Activated CD4-positive, alpha-beta T cell treated with anti-CD3 and anti-CD28 coated beads, Interleukin-10, Interleukin-2, amounts not matched to agents 100 ng/mL and 50 ng/mL, durations not matched to agents 16 hours and 8 hours (primary cell): ENCODE measurements around the gene TMEM87B.
"Not testable (repeated sequence)": the region's sequence is repeated elsewhere in the genome, so short reads cannot be mapped to it uniquely, and the experiment has no call there.

ENCODE experiments used
- DNase-seq: peaks from one replicate; pipeline ENCODE4 v3.0.0-alpha.2; 2020

Gene TMEM87B

DNA sequence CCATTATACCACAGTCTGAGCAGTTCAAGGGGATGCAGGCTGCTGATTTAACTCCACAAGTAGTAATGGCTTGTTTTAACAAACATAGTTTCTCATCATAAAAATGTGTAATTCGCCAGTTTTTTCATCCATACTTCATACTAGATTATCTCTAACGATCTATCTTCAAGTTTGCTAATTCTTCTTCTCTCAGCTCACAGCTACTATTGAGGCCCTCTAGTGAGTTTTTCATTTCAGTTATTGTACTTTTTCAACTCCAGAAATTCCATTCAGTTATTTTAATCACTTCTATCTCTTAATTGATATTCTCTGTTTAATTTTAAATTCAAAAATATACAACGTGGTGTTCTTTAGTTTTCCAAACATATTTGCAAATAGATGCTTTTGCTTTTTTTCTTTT, 20.1 kb upstream of the TMEM87B start:
- DNase-seq = no peak

DNA sequence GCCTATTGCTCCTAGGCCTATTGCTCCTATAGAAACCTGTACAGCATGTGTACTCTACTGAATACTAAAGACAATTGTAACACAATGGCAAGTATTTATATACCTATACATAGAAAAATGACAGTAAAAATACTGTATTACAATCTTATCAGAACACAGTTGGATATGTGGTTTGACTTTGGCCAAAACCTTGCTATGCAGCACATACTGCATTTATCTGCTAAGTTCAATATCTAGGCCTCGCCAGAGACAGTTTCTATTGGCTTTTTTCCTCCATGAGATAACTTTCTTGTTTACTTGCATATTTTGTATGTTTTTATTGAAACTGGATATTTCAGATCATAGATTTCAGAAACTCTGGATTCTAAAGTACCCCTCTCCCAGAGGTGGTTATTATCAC, 19.3 kb upstream of the TMEM87B start:
- no peak for DNase-seq

DNA sequence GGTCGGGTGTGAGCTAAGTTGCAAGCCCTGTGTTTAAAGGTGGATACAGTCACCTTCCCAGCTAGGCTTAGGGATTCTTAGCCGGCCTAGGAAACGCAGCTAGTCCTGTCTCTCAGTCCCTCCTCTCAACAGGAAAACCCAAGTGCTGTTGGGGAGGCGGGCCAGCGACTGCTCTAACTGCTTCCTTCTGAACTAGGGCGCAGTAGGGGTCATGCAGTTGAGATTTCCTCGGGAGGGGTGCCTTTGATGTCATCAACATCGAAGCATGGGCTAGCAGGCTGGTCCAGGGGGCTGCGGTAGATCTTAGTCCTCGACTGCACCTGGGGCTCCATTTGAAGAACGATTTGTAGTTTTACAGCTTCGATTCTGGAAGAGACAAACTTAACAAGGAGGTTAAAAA, 15.5 kb upstream of the TMEM87B start:
- not testable (repeated sequence) for DNase-seq

DNA sequence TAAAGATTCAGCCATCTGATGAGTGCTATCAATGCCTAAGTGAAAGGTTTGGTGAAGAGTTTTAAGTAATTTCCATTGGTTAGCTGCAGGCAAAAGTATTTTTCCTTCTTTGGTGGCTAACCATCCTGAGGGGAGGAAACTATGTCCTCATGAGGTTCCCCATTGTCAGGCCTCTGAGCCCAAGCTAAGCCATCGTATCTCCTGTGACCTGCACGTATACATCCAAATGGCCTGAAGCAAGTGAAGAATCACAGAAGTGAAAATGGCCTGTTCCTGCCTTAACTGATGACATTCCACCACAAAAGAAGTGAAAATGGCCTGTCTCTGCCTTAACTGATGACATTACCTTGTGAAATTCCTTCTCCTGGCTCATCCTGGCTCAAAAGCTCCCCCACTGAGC, 15.0 kb upstream of the TMEM87B start:
- not testable (repeated sequence) for DNase-seq

DNA sequence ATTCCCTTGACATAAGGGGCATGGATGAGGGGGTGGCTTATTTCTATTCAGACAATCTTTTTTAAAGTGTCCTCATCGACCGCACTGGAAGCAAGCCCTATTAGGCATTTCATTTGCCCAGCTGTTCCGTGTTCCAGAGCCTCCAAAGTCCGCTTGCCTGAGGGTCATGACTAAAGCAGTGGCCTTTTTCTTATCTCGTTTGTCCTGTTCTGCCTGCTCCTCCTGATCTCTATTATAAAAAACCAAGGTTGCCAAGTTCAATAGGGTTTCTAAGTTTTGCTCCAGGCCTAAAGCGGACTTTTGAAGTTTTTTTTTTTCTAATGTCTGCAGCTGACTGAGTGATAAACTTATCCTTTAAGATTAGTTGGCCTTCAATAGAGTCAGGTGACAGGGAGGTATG, 13.6 kb upstream of the TMEM87B start:
- not testable (repeated sequence) for DNase-seq

DNA sequence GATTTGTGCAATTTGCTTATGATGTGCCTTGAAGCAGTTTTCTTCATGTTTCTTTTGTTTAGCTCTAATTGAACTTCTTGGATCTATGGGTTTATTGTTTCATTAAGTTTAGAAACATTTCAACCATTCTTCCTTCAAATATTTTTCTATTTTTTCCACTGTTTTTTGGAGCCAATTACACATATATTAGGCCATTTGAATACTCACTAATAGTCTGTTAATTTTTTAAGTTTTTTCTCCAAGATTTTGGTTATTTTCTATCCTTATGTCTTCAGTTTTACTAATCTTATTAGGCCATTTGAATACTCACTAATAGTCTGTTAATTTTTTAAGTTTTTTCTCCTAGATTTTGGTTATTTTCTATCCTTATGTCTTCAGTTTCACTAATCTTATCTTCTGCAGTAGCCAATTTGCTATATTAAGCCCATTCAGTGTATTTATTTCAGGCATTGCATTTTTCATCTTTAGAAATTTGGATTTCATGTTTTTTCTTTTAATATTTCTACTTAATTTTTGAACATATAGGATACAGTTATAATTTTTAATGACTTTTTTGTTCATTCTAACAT, 9.5 kb upstream of the TMEM87B start:
- no peak for DNase-seq

DNA sequence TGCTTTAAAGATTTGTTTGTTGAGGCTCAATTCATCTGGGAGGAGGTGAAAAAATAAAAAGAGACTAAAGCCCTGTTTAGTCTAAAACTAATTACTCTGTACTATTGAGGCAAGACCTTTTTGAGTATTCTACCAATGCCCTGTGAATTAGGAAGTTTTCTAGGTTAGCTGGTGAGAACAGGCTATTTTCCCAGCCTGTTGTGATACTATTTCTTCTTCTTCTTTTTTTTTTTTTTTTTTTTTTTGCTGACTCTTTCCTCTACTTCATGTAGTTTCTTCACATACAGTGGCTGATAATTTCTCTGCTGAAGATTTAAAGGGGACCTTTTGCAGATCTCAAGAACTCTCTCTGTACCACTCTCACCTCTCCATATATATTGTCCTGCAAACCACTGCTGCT, 8.8 kb upstream of the TMEM87B start:
- DNase-seq = no peak

DNA sequence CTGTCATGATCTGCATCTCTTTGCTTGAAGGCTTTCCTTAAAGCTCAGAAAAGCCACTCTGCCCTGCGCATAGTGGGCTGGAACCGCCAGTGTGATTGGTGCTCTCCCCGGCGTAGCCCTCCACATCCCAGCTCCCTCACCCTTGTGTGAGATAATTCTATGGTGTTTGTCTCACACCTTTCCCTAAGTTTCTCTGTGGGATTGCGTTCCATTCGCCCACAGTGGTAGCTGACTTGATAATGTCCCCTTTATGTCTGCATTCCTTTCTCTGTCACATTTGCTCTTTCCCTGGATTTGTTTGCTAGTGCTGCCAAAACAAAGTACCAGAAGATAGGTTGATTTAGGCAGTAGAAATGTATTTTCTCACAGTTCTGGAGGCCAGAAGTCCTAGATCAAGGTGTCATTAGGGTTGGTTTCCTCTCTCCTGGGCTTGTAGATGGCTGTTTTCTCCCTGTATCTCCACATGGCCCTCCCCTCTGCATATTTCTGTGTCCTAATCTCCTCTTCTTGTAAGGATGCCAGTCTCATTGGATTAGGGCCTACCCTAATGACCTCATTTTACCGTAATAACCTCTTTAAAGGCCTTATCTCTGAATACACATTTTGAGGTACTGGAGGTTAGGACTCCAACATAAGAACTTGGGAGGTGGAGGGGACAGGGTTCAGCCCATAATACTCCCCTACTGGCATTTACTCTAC, 7.4 kb upstream of the TMEM87B start:
- no peak for DNase-seq

DNA sequence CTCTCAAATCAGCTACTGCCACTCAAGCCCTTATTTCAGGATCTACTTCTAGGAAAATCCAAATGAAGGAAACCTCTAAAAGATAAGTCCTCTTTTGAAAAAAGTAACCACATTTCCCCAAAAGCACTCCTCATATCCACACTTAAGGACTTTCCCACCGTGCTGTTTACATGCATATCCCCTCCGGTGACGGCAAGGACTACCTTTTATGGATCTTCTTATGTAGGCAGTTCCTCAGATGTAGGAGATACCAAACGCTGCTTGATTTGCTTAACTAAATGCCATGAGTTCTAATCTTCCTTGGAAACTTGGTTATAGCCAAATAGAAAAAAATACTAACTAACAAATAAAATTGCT, 6.9 kb upstream of the TMEM87B start:
- DNase-seq = no peak

DNA sequence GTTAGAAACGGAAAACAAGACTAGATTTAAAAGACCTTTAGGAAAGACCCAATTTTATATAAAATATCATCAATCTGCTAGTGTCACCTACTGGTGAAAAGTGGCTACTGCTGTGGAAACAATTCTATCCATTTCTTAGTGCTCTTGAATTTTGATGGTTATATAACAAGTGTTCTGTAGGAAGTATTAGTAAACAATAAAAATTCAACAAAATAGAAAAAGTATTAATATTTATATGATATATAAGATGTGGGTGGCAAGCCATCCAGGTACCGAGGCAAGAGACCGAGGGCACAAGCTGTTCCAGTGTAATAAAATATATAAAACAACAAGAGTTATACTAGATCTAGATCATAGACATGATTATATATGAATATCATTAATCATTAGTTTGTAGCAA, 6.2 kb upstream of the TMEM87B start:
- DNase-seq = peak; percentile 58

DNA sequence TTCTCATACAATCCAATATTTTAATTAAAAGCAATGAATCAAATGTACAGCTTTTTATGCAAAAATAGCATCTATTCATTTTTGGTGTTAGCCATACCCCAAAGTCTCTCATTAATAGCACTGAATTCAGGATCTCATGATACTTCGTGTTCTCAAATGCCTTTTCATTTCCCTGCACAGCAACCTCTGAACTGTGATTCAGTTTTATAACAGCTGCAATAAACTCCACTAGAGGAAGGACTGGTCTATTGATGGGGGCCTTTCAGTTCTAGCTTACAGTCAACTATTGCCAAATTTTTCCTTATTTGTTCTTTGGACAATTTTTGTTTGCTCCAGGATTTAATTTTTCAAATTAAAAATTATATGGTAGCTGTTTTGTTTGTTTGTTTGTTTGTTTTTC, 4.8 kb upstream of the TMEM87B start:
- no peak for DNase-seq

DNA sequence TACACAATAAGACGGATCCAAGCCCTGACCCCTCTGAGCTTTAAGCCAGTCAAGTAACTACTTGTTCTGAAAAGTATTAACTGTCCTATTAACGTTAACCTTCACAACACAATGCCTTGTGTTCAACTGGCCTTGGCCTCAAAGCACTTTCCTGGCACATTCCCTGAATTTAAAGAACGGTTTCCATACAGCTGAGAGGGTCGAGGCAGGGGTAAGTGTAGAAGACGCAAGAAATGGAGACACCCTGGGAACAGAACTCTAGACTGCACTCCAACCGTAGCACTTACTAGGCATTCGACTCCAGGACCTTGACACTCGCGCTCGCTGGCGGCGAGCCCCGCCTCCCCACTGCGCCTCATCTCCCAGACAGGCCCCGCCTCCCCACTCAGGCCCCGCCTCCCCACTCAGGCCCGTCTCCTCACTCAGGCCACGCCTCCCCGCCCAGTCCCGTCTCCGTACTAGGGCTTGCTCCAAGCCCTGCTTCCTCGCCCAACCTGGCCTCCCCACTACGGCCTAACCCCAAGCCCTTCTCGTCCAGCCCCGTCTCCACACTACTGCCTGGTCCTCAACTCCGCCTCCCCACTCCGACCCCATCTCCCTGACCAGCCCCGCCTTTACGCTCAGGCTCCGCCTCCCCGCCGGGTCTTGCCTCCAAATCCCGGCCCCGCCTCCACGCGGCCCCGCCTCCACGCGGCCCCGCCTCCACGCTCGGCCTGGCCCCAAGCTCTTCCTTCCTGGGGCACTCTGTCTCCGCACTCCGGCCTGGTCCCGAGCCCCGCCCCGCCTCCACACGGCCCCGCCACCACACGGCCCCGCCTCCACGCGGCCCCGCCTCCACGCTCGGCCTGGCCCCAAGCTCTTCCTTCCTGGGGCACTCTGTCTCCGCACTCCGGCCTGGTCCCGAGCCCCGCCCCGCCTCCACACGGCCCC, 887 bp upstream of the TMEM87B start:
- peak; percentile 96 for DNase-seq

DNA sequence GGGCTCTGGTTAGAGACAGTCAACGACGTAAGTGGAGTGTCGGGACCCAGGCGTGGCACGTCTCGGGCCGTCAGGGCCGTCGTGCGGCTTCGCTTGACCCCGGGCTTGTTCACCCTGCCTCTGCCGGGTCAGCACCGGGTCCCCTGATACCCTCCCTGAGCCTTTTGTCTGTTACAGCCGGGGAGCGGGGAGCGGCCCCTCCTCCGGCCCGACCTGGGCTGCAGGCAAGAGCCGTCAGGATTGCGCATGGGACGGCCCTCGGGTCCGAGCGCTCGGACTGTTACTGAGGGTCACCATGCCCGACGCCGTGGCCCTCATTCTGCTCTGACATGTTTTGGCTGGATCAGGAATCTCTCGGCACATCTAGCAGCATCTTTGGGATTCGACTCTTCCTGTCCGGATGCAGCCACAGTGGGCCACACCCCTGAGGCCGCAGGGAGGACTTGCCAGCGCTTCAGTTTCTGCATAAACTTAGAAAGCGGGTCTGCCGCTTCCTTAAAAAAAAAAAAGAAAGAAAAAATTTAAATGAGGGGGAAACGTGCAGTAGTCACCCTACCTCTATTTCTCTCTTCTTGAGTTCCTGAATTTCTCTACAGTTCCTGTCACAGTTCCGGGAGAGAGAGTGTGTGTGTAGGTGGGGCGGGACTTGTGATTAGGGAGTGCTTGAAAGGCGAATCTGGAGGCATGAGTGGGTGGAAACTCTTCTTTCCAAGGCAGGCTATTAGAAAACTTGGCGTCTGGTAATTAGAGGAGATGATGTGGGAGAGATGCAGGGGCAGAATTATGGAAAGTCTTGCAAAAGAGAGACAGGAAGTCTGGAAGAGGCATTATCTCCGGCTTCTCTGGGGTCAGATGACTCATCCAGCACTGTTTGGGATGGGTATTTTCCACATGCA, 909 bp downstream of the TMEM87B start:
- peak; percentile 50 for DNase-seq

DNA sequence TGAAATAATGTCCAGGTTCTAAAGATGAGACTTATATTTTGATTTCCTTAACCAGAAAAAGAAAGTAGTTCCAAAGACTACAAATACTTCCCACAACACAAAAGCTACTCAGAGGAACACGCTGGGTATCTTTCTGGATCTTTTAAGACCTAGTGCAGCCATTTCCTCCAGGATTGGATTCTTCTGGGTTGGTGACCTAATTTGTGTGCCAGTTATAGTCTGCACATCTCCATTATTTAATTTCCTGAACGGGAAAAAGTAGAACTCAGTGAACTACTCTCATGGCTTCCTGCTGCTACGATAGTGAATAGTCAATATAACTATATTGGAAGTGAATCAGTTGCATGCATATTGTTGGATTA, 1.5 kb downstream of the TMEM87B start:
- no peak for DNase-seq

DNA sequence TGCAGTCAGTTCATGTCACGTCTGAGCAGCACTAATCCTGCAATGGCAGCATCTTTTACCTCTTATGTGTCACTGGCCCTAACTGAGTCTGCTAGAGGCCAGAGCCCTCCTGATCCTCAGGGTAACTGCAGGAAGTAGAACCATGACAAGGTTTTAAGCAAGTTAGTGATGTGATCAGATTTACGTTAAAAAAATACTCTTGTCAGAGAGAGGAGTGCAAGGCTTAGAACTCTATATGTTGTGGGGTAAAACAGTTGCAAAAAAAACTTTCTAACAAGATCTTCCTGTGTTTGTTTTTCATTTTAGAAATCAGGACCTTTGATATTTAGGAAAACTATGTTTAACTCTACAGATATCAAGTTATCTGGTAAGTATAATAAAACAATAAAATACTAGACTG, 4.6 kb downstream of the TMEM87B start:
- DNase-seq = no peak

DNA sequence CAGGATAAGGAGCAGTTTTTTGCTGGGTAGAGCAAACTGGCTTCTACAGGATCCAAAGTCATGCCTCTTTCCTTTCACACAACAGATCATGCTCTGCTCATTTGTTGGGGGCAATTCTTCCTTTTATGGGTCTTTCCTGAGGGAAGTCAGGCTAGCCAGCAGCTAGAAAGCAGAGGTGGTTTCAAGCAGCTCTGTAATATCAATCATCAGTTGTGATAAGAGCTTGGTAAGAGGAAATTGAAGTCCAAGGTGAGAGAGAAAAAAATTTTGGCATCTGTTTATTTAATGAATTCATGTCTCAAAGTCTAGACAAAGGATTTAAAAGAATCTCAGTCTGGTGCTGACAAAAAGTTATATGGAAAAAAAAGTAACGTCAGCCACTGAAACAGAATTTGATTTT, 6.2 kb downstream of the TMEM87B start:
- no peak for DNase-seq

DNA sequence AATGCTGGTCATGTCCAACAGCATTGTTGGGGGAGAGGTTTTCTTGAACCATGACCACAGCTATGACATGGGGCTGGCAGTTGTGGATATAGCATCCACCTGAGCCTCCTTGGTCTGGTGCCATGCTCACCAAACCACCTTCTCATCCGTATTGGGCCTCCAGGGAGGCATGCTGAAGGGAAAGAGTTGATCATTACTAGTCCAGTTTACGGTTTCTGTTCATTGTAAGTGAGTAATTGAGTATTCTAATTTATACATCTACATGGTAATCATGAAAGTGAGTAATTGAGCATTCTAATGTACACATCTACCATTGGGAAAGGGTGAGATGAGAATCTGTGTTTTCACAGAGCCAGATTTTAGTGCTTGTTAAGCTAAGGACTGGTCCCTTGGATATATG, 6.8 kb downstream of the TMEM87B start:
- DNase-seq = no peak

DNA sequence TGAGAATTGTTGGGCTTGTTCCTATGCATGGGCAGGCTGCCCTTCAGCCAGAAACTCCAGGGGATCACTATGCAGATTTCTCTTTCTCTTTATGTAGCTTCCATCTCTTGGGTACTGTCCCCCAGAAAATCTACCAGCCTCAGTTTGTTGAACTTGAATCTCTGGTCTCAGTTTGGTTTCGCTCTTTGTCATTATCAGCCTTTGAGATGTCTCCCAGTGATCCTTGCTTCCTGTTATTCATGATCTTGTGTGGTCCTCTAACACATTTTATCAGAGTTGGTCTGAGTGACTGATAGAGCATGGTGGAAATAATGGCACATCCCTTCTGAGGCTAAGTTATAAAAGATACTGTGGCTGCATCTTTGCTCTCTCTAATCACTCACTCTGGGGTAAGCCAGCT, 7.8 kb downstream of the TMEM87B start:
- DNase-seq = peak; percentile 45

DNA sequence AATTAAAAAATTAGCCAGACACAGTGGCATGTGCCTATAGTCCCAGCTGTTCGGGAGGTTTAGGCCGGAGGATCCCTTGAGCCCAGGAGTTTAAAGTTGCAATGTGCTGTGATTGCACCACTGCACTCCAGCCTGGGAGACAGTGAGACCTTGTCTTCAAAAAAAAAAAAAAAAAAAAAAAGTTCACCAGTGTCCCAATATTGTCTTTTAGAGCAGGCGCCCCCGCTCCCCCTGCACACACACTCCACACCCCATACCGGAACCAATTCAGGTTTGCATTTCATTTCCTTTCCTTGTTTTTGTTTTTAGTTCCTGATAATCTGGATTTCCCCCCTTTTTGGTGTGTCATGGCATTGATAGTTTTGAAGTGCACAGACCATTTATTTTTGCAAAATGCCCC, 10.4 kb downstream of the TMEM87B start:
- no peak for DNase-seq

DNA sequence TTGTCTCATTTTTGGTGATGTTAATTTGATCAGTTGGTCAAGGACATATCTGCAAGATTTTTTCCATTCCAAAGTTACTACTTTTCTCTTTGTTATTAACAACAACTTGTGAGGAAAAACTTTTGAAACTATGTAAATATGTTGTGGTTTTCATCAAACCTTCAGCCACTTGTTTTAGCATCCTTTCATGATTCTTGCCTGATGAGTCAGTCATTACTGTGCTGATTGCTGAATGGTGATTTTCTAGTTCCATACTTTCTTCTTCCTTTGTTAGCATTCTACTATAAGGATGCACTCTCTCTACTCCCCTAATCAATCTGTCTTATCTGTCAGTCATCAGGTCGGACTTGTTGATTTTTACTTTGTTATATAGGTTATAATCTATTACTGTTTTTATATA, 10.9 kb downstream of the TMEM87B start:
- DNase-seq = peak; percentile 32

DNA sequence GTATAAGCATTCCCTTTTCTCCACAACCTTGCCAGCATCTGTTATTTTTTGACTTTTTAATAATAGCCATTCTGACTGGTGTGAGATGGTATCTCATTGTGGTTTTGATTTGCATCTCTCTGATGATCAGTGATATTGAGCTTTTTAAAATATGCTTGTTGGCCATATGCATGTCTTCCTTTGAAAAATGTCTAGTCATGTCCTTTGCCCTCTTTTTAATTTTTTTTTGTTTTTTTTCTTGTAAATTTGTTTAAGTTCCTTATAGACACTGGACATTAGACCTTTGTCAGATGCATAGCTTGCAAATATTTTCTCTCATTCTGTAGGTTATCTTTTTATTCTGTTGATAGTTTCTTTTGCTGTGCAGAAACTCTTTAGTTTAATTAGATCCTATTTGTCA, 14.7 kb downstream of the TMEM87B start:
- DNase-seq = not testable (repeated sequence)

DNA sequence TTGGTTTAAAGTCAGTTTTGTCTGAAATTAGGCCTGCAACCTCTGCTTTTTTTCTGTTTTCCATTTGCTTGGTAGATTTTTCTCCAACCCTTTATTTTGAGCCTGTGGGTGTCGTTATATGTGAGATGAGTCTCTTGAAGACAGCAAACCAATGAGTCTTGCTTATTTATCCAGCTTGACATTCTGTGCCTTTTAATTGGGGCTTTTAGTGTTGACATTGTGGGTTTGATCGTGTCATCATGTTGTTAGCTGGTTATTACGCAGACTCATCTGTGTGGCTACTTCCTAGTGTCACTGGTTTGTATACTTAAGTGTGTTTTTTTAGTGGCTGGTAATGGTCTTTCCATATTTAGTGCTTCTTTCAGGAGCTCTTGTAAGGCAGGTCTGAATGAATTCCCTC, 18.8 kb downstream of the TMEM87B start:
- DNase-seq = no peak

DNA sequence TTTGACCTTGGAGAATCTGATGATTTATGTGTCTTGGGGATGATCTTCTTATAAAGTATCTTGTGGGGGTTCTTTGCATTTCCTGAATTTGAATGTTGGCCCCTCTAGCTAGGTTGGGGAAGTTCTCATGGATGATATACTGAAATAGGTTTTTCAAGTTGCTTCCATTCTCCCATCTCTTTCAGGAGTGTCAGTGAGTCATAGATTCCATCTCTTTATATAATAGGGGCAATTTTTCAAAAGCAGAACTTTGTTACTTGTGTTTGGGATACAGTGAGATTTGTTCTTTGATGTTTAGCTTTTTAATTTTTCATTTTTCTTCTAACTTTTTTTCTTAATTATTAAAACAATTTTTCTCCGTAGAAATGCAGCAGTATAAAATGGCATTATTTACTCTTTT, 19.4 kb downstream of the TMEM87B start:
- DNase-seq = no peak
